Measurements from ENCODE around the gene GNA12. TPM values are rescaled to one million over a fixed set of nuclear protein-coding genes. Genes with fewer than 3 reads are reported as not detected.
A peak's percentile ranks its signal among the peaks of the same experiment; 100 is the strongest.
"Not testable (repeated sequence)": the region's sequence is repeated elsewhere in the genome, so short reads cannot be mapped to it uniquely, and the experiment has no call there.

GNA12 gene
- total and polyA plus RNA-seq, 9 of the 15 experiments (the other 6 are each of a cell fraction or from before 2014, with no cell fraction given), result 0.65 to 32.7 (median 9.6) TPM

- no peak for TF ChIP-seq ELK1 (CRISPR knock-in tag; IDR thresholded peaks at IDR 0.05)
Observed at GRCh38 chr7:2692543-2692942, 151.6 kb downstream of the GNA12 start (continued).

GRCh38 chr7:2691932-2692439 is 152.1 kb downstream of the GNA12 start:
- POLR2A ChIA-PET, result interaction anchor here (1.5 kb wide), 1 partner anchor 10 kb away, joined by 5 read pairs; no protein-coding TSS in a partner anchor
- 51% methylated on average over 23 of the region's 23 CpGs for WGBS (ENCODE audit: insufficient coverage, low coverage, missing lambda C conversion rate)

More at GRCh38 chr7:2691932-2692439, 152.1 kb downstream of the GNA12 start:
- H2AFZ ChIP-seq (ENCODE audit: low read depth, low read length); H3K9me3 ChIP-seq (replicated peaks; ENCODE audit: control insufficient read depth, insufficient read depth, low read depth, low read length); intact Hi-C loops (cut with micrococcal nuclease); H3K4me3 ChIP-seq; H3K9ac ChIP-seq (ENCODE audit: insufficient read depth in 1 of 2, low read depth in 2 of 2, low read length in 2 of 2); CTCF ChIA-PET (ENCODE audit: low intra/inter-chr PET ratio); H3K79me2 ChIP-seq (ENCODE audit: control insufficient read depth, insufficient read depth, low read length); DNase-seq (ENCODE audit: extremely low read depth in 1 of 4, low spot score in 3 of 4); H3K9me1 ChIP-seq (ENCODE audit: control insufficient read depth, insufficient read depth, low read length); H4K20me1 ChIP-seq (replicated peaks; ENCODE audit: control insufficient read depth, insufficient read depth, low read length); H3K4me2 ChIP-seq (ENCODE audit: insufficient read depth, low read length); FAIRE-seq; in situ Hi-C loops (cut with MboI); H3K27ac ChIP-seq (ENCODE audit: extremely low read depth, low read depth, low read length); H3K36me3 ChIP-seq (ENCODE audit: control insufficient read depth, insufficient read depth, low read length); BruUV-seq (replicated peaks): not testable (repeated sequence)
- peak; percentile 7; the same call in 1 of the 3 replicates for ATAC-seq
- Histone ChIP-seq H3K4me1 (replicated peaks in 1 of 2; ENCODE audit: control insufficient read depth in 2 of 2, insufficient read depth in 2 of 2, low read length in 2 of 2) (peaks cover 0 to 21% of the 10 kb centered on the region in 2 experiments; a peak in 2 of 5 replicates), H3K27me3 (ENCODE audit: control insufficient read depth in 2 of 2, insufficient read depth in 2 of 2, low read length in 2 of 2) (peaks cover 24 to 48% of the 10 kb centered on the region in 2 experiments)

All from K562 (cell line).